ENCODE data around the gene TRERF1.

Gene TRERF1

DNA sequence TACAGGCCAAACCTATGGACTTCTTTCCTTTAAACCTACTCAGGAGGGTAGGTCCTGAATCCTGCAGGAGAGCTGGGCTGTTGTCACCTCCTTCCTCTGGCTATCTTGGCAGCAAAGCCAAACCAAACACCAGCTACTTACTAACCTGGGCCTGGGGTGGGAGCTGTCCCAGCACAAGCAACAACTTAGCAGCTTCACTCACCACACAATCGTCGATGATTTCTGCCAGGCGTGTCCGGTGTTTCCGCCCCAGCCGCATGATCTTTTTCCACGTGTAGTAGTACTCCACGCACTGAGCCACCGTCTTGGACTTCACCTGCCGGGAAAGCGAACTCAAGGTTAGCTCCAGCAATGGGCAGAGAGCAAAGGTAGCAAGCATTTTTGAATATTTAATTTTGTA, 208.7 kb downstream of the TRERF1 start:
- no peak overlapping the region for H3K27ac ChIP-seq (ENCODE audit: low read length)
- no peaks in the 10 kb centered on the region for H3K27me3 ChIP-seq (ENCODE audit: control insufficient read depth, insufficient read depth, low read length)
- peaks cover 7% of the 10 kb centered on the region for H3K4me1 ChIP-seq (ENCODE audit: control insufficient read depth, low read depth, low read length)
- H3K36me3 ChIP-seq (ENCODE audit: control insufficient read depth, low read depth, low read length): peaks cover 17% of the 10 kb centered on the region
- no peaks in the 10 kb centered on the region for H3K9me3 ChIP-seq (ENCODE audit: control insufficient read depth, low read depth, low read length)
- no peak overlapping the region for H3K9ac ChIP-seq (ENCODE audit: low read length)
- H3K4me3 ChIP-seq (ENCODE audit: low read length): no peak overlapping the region

DNA sequence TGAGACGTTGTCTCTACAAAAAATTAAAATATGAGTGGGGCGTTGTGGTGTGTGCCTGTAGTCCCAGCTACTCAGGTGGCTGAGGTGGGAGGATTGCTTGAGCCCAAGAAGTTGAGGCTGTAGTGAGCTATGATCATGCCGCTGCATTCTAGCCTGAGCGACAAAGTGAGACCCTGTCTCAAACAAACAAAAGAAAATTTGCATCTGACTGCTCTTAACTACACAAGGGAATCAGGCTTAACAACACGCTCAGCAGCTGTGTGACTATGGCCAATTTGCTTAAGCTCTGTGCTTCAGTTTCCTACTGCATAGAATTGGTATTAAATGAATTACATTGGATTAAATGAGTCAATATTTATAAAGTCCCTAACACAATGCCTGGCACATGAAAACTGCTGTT, 209.8 kb downstream of the TRERF1 start:
- H3K4me1 ChIP-seq (ENCODE audit: control insufficient read depth, low read depth, low read length): peaks cover 7% of the 10 kb centered on the region
- H3K9me3 ChIP-seq (ENCODE audit: control insufficient read depth, low read depth, low read length): no peaks in the 10 kb centered on the region
- H3K4me3 ChIP-seq (ENCODE audit: low read length): no peak overlapping the region
- H3K9ac ChIP-seq (ENCODE audit: low read length): no peak overlapping the region
- H3K27ac ChIP-seq (ENCODE audit: low read length): no peak overlapping the region
- peaks cover 17% of the 10 kb centered on the region for H3K36me3 ChIP-seq (ENCODE audit: control insufficient read depth, low read depth, low read length)
- H3K27me3 ChIP-seq (ENCODE audit: control insufficient read depth, insufficient read depth, low read length): no peaks in the 10 kb centered on the region

DNA sequence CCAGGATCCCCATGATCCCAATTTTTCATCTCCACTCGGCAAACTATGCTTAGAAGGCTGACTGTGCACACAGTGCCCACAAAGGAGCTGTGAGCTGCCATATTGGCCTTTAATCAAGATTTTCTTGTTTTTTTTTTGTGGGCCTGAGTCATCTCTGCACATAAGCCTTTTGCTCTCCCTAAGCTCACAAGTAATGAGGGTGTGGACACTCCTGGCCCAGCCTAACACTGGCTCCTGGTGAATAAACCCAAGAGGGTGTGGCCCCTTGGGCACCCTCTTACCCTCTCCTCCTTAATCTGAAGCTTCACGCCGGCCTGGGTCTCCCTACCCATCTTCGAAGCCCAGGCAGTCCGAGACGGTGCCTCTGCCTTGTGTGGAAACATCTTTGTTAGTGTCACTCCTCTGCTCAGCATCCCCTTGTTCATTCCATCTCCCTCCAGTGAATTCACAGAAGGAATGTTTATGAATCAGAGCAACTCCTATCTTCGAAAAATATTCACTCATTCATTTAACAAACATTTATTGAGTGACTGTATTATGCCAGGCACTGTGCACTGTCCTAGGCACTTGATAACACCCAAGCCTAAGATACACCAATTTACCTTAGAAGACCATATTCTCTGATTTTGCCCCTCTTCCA, 211.9 kb downstream of the TRERF1 start:
- no peak overlapping the region for H3K9ac ChIP-seq (ENCODE audit: low read length)
- no peaks in the 10 kb centered on the region for H3K9me3 ChIP-seq (ENCODE audit: control insufficient read depth, low read depth, low read length)
- H3K36me3 ChIP-seq (ENCODE audit: control insufficient read depth, low read depth, low read length): peaks cover 24% of the 10 kb centered on the region
- peaks cover 7% of the 10 kb centered on the region for H3K4me1 ChIP-seq (ENCODE audit: control insufficient read depth, low read depth, low read length)
- H3K4me3 ChIP-seq (ENCODE audit: low read length): no peak overlapping the region
- no peaks in the 10 kb centered on the region for H3K27me3 ChIP-seq (ENCODE audit: control insufficient read depth, insufficient read depth, low read length)
- H3K27ac ChIP-seq (ENCODE audit: low read length): no peak overlapping the region

DNA sequence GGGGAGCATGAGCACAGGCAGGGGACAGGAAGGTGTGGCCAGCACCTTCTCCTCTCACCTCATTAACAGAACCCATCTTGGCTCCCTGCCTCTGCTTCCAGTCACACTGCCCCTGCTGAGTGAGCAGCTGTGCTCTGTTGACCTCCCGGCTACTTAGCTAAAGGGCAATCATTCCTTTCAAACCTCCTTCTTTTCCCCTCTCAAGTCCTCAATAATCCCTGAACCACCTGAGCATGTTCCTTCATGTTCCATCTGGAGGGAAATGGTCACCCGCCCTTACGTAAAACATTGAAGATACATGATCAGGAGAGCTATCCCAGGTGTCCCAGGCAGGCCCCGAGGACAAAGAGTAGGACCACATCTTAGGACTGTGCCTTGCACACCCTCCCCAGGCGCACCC, 212.4 kb downstream of the TRERF1 start:
- no peaks in the 10 kb centered on the region for H3K27me3 ChIP-seq (ENCODE audit: control insufficient read depth, insufficient read depth, low read length)
- peaks cover 7% of the 10 kb centered on the region for H3K4me1 ChIP-seq (ENCODE audit: control insufficient read depth, low read depth, low read length)
- no peak overlapping the region for H3K4me3 ChIP-seq (ENCODE audit: low read length)
- no peak overlapping the region for H3K9ac ChIP-seq (ENCODE audit: low read length)
- H3K36me3 ChIP-seq (ENCODE audit: control insufficient read depth, low read depth, low read length): peaks cover 24% of the 10 kb centered on the region
- H3K9me3 ChIP-seq (ENCODE audit: control insufficient read depth, low read depth, low read length): no peaks in the 10 kb centered on the region
- H3K27ac ChIP-seq (ENCODE audit: low read length): no peak overlapping the region

DNA sequence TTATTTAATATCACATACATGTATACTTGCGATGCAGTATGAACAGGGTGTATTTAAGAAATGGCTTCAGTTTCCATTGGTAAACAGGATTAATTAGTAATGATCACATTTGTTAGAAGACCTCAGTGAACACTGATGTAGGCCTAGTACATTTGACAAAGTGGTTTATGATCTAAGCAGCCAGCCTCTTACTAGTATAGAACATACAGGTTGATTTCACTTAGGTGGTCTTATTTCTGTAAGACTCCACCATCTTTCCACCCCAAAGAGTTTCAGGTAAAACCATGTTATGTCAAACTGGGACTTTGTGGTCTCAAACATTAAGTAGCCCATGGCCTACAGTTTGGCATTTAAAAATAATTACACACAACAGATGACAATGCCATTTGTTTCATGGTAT, 213.9 kb downstream of the TRERF1 start:
- Histone ChIP-seq H3K4me3 (ENCODE audit: low read length) (no peak overlapping the region), H3K36me3 (ENCODE audit: control insufficient read depth, low read depth, low read length) (peaks cover 20% of the 10 kb centered on the region), H3K27me3 (ENCODE audit: control insufficient read depth, insufficient read depth, low read length) (no peaks in the 10 kb centered on the region), H3K9me3 (ENCODE audit: control insufficient read depth, low read depth, low read length) (no peaks in the 10 kb centered on the region), H3K9ac (ENCODE audit: low read length) (no peak overlapping the region), H3K27ac (ENCODE audit: low read length) (no peak overlapping the region), H3K4me1 (ENCODE audit: control insufficient read depth, low read depth, low read length) (peaks cover 7% of the 10 kb centered on the region)

DNA sequence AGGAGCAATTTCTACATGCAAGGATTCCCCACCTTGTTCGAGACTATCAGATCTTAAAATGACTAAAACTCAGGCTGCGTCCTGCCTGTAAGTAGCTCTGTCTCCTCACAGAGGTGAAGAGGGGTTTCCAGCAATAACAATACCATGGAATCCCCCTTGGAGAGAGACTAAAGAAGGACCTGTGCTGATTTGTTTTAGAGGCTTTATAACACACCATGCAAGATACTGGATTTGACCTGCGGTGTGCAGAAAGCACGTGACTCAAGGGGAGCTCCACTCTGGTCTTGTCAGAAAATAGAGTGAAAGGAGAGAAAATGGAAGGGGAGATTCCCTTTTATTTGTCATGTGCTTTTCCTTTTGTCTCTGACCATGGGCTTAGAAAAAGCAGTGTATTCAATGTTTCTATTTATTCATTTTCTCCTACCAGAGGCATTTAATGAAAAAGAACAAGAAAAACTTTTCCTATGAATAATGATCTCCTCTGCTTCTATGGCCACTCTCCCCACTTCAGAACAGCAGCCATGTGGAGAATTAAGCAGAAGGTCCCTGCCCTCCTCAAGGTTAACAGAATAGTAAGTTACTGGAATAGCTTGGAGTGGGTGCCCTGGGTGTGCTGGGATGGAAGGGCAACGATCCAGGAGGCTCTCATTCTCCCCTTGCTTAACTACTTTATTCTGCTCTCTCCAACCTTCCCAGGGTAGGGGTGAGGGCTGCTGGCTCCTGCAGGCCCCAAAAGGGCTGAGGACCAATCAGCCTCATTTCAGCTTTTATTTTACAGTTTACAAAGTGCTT, 214.8 kb downstream of the TRERF1 start:
- H3K36me3 ChIP-seq (ENCODE audit: control insufficient read depth, low read depth, low read length): peaks cover 14% of the 10 kb centered on the region
- no peaks in the 10 kb centered on the region for H3K27me3 ChIP-seq (ENCODE audit: control insufficient read depth, insufficient read depth, low read length)
- no peaks in the 10 kb centered on the region for H3K4me1 ChIP-seq (ENCODE audit: control insufficient read depth, low read depth, low read length)
- no peak overlapping the region for H3K4me3 ChIP-seq (ENCODE audit: low read length)
- H3K9ac ChIP-seq (ENCODE audit: low read length): no peak overlapping the region
- H3K27ac ChIP-seq (ENCODE audit: low read length): no peak overlapping the region
- H3K9me3 ChIP-seq (ENCODE audit: control insufficient read depth, low read depth, low read length): no peaks in the 10 kb centered on the region

DNA sequence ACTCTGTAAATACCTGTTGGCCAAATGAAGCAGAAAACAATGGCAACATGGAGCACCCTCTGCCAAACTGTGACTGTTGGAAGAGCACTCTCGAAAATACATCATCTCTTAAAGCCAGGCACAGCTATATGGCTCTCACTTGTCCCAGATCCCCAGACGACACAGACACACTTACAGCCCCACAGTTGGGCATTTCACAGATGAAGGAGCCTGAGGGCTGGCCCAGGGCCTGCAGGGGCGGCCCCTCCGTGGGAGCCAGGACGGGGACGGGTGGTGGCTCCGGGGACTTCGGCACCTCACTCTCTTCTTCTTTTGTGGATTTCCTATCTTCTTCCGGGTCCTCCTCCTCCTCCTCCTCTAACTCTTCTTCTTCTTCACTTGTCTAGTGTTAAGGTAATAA, 215.7 kb downstream of the TRERF1 start:
- no peaks in the 10 kb centered on the region for H3K4me1 ChIP-seq (ENCODE audit: control insufficient read depth, low read depth, low read length)
- H3K9me3 ChIP-seq (ENCODE audit: control insufficient read depth, low read depth, low read length): no peaks in the 10 kb centered on the region
- H3K27ac ChIP-seq (ENCODE audit: low read length): no peak overlapping the region
- no peak overlapping the region for H3K4me3 ChIP-seq (ENCODE audit: low read length)
- H3K27me3 ChIP-seq (ENCODE audit: control insufficient read depth, insufficient read depth, low read length): no peaks in the 10 kb centered on the region
- no peak overlapping the region for H3K9ac ChIP-seq (ENCODE audit: low read length)
- peaks cover 19% of the 10 kb centered on the region for H3K36me3 ChIP-seq (ENCODE audit: control insufficient read depth, low read depth, low read length)

DNA sequence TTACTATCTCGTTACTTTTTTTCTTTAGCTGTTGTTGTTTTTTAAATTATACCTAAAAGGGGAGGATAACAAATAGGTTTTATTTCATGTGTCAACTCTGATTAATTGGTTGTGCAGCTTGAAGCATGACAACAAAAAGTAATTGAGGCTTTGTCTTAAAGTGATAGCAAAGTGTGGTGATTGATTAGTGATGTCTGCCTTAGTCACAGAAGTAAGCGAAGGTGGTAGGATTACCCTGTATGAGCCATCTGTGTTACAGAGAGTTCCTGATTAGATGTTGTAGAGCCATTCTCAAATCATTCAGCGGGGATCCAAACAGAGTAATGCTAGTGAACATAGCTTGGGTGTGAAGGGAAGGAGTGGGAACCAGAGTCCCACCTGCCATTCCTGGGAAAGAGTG, 219.7 kb downstream of the TRERF1 start:
- no peak overlapping the region for H3K4me3 ChIP-seq (ENCODE audit: low read length)
- no peaks in the 10 kb centered on the region for H3K9me3 ChIP-seq (ENCODE audit: control insufficient read depth, low read depth, low read length)
- no peak overlapping the region for H3K27ac ChIP-seq (ENCODE audit: low read length)
- H3K9ac ChIP-seq (ENCODE audit: low read length): no peak overlapping the region
- peaks cover 27% of the 10 kb centered on the region for H3K36me3 ChIP-seq (ENCODE audit: control insufficient read depth, low read depth, low read length)
- H3K4me1 ChIP-seq (ENCODE audit: control insufficient read depth, low read depth, low read length): no peaks in the 10 kb centered on the region
- H3K27me3 ChIP-seq (ENCODE audit: control insufficient read depth, insufficient read depth, low read length): no peaks in the 10 kb centered on the region

DNA sequence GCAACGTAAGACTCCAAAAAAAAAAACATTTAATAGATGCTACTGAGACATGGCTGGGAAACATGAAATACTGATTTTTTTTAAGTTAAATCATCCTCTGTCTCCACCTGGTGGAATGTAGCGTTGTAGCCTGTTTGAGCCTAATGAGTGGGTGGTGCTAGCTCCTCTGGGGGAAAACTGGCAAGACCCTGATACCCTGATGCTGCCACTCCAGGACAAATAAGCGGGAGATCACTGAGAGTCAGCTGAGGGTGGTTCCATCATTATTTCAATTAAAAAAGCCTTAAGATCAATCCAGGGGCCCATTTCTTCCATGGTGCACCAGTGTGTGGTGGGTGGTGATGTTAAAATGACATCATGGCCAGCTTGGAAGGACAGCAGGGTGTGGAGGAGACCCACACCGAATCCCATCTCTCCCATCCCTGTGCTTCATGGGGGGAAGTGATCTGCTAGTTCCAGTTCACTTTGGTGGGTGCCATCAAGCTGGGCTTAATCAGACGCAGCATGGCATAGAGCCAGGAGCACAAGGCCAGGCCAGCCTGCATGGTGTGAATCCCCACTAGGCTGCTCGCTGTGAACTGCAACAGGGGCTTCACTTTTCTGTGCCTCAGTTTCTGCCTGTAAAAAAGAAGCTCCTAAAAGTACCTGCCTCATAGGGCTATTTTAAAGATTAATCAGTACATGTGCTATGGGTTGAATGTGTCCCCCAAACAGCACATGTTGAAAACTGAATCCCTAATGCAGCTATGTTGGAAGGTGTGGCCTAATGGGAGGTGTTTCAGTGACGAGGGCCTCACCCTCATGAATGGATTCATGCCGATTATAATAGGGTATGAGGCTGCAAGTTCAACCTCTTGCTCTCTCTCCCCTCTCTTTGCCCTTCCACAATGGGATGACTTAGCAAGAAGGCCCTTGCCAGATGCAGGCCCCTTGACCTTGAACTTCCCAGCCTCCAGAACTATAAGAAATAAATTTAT, 221.1 kb downstream of the TRERF1 start:
- H3K27ac ChIP-seq (ENCODE audit: low read length): no peak overlapping the region
- no peak overlapping the region for H3K4me3 ChIP-seq (ENCODE audit: low read length)
- H3K9me3 ChIP-seq (ENCODE audit: control insufficient read depth, low read depth, low read length): no peaks in the 10 kb centered on the region
- no peaks in the 10 kb centered on the region for H3K27me3 ChIP-seq (ENCODE audit: control insufficient read depth, insufficient read depth, low read length)
- no peak overlapping the region for H3K9ac ChIP-seq (ENCODE audit: low read length)
- H3K4me1 ChIP-seq (ENCODE audit: control insufficient read depth, low read depth, low read length): no peaks in the 10 kb centered on the region
- H3K36me3 ChIP-seq (ENCODE audit: control insufficient read depth, low read depth, low read length): peaks cover 24% of the 10 kb centered on the region

DNA sequence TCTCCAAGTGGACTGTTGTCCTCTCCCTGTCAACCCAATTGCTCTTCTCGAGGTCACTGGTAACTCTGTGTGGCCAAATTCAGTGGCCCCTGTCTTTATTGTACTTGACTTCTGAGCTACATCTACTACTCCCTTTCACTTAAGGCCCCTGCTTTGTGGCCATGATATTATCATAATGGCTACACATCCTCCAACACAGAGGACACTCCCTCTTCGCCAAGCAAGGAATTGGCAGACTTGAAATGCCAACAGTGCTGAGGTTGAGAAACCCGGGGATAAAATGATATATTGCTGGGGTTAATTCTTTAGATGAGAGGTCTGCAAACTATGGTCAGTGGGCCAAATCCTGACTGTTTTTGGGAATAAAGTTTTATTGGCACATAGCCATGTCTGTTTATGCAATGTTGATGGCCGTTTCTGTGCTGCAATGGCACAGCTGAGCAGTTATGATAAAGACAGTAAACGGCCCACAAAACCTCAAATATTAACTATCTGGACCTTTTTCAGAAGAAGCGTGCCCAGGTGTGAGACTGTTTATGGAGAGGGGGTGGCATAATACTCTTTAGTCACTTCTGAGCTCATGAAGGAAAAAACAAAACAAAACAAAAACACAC, 222.1 kb downstream of the TRERF1 start:
- Histone ChIP-seq H3K27me3 (ENCODE audit: control insufficient read depth, insufficient read depth, low read length) (no peaks in the 10 kb centered on the region), H3K27ac (ENCODE audit: low read length) (no peak overlapping the region), H3K4me1 (ENCODE audit: control insufficient read depth, low read depth, low read length) (no peaks in the 10 kb centered on the region), H3K9me3 (ENCODE audit: control insufficient read depth, low read depth, low read length) (no peaks in the 10 kb centered on the region), H3K36me3 (ENCODE audit: control insufficient read depth, low read depth, low read length) (peaks cover 20% of the 10 kb centered on the region), H3K9ac (ENCODE audit: low read length) (no peak overlapping the region), H3K4me3 (ENCODE audit: low read length) (no peak overlapping the region)

DNA sequence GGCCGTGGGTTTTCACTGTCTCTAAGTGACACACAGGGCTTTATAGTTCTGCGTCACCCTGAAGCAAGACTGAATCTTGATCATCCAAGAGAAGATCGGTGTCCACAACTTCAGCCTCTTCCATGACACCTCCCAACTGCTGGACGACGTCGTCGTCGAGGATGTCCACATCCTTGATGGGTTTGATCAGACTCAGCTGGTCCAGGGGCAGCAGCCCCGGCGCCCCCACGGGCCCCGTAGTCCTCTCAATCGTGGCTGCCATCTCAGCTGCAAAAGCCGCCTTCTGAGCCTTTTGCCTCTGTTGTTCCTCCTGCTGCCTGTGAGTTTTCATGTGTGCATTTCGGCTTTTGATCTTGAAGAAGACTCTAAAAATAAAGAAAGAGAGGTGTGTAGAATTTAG, 223.4 kb downstream of the TRERF1 start:
- no peaks in the 10 kb centered on the region for H3K27me3 ChIP-seq (ENCODE audit: control insufficient read depth, insufficient read depth, low read length)
- H3K9me3 ChIP-seq (ENCODE audit: control insufficient read depth, low read depth, low read length): no peaks in the 10 kb centered on the region
- no peak overlapping the region for H3K27ac ChIP-seq (ENCODE audit: low read length)
- H3K4me3 ChIP-seq (ENCODE audit: low read length): no peak overlapping the region
- H3K36me3 ChIP-seq (ENCODE audit: control insufficient read depth, low read depth, low read length): peaks cover 20% of the 10 kb centered on the region
- no peaks in the 10 kb centered on the region for H3K4me1 ChIP-seq (ENCODE audit: control insufficient read depth, low read depth, low read length)
- H3K9ac ChIP-seq (ENCODE audit: low read length): no peak overlapping the region

Data from iPS-18a (cell line).